Uterus (tissue), 4 donors: ENCODE results near the gene SLC12A9. TPM values are rescaled to one million over a fixed set of nuclear protein-coding genes. Genes with fewer than 3 reads are reported as not detected.

ENCODE experiments used
- DNase-seq, 2 donors: peaks; one replicate each; pipeline ENCODE4 v3.0.0-alpha.2; 2019 to 2020
- H3K27ac ChIP-seq, 2 donors: fragments of 200-600 bp; sonication (generic); 1 replicate in 1 of 2; 2 replicates in 1 of 2; pipeline ENCODE4 v1.5.1; 2016 to 2018
- H3K27me3 ChIP-seq, 2 donors: fragments of 200-600 bp; sonication (generic); one replicate each; pipeline ENCODE4 v1.5.1; 2018 to 2019; ENCODE audit warnings: control low read depth in 1 of 2
- H3K36me3 ChIP-seq, 2 donors: fragments of 200-600 bp; sonication (generic); one replicate each; pipeline ENCODE4 v1.5.1; 2019; ENCODE audit warnings: control low read depth in 1 of 2
- H3K4me1 ChIP-seq, 2 donors: fragments of 200-600 bp; sonication (generic); one replicate each; pipeline ENCODE4 v1.5.1; 2018 to 2019; ENCODE audit warnings: control low read depth in 1 of 2
- H3K4me3 ChIP-seq, 2 donors: fragments of 200-600 bp; sonication (generic); 1 replicate in 1 of 2; 2 replicates in 1 of 2; pipeline ENCODE4 v1.5.1; 2018 to 2019; ENCODE audit warnings: mild to moderate bottlenecking in 1 of 2
- H3K9me3 ChIP-seq, 2 donors: fragments of 200-600 bp; sonication (generic); one replicate each; pipeline ENCODE4 v1.5.1; 2019; ENCODE audit warnings: control low read depth in 1 of 2
- POLR2A ChIP-seq, 2 donors: fragments of 450-650 bp; IDR thresholded peaks; one replicate each; pipeline ENCODE4 v1.6.1; 2016; ENCODE audit warnings: antibody characterized with exemption in 2 of 2, mild to moderate bottlenecking in 1 of 2, moderate library complexity in 1 of 2
- intact Hi-C: fragments of 100-400 bp; cut with DNase I; formaldehyde crosslinking; loops from one replicate; pipeline ENCODE4 v1.15.1; 2023; ENCODE audit warnings: low total_unique reads
- total RNA-seq, 4 donors: library from RNA; depleted of rRNA in 3 of 4; stranded (reverse); fragments of >200 nt in 3 of 4; gene quantifications; one replicate each; pipeline versions ENCODE4 v1.1.0 to v1.2.4, GENCODE V29; 2014 to 2023
- TF ChIP-seq, protein P1 (sequence below), 4 experiments: fragments of 200-600 bp in 2 of 4; fragments of 450-650 bp in 2 of 4; sonication (generic) in 2 of 4; IDR thresholded peaks; one replicate each; pipeline ENCODE4 v1.5.1; 2016 to 2019; ENCODE audit warnings: antibody characterized with exemption in 4 of 4, mild to moderate bottlenecking in 2 of 4, moderate library complexity in 1 of 4
- donor health status: DM: yes; HTN: yes; CAD: no.

Gene SLC12A9
- total RNA-seq, 4 donors from 2014 or later = 9.0 to 36.9 (median 25.9) TPM

DNA sequence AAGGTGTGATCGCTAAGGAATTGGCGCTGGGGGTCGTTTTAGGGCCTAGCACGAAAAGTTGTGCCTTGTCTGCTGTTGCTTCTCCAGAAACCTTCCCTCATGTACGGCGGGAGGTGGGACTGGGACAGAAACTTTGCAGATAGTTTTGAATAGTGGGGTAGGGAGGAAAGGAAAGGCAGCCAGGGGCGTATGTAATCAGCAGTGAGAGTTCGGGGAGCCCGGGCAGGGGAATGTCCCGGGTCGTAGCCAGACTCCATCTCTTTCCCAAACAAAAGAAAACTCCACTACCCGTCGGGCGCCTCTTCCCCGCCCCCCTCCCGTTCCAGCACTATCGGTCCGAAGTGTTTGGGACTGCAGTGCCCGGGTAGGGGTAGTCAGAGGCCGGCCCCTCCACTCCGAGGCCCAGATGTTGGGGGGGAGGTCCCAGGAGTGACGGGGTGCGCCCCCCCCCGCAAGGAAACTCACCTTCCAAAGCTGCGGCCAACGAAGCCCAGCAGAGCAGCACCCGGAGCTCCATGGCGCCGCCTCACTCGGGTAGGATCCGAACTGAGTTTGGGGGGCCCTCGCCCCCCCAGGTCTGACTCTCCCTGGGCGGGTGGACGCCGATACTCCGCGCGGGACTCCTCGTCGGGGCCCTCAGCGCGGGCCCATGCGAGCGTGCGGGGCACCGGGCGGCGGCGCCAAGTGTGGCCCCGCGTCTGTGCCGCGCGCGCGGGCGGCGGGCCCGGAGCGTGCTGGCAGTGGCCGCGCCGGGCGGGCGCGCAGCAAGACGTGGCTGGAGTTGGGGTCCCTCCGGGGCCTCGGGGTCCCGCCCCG, 25.8 kb upstream of the SLC12A9 start:
- no peaks in the 10 kb centered on the region for H3K4me1 ChIP-seq
- intact Hi-C loops = no loop called here

GRCh38 chr7:100827330-100828226, 24.9 kb upstream of the SLC12A9 start, which contains the start of gene EPHB4:
TSS of gene EPHB4 (minus strand) at chr7:100827523. CDS start at chr7:100827030, 493 bp downstream.
- H3K27ac ChIP-seq = peak within 1 kb of the TSS; percentile 92 to 96
- H3K27me3 ChIP-seq = no peaks in the 10 kb centered on the region
- DNase-seq = peak; percentile 89 to 95
- H3K4me1 ChIP-seq = no peaks in the 10 kb centered on the region
- H3K36me3 ChIP-seq = no peaks in the 10 kb centered on the region
- TF ChIP-seq, protein P1, sequence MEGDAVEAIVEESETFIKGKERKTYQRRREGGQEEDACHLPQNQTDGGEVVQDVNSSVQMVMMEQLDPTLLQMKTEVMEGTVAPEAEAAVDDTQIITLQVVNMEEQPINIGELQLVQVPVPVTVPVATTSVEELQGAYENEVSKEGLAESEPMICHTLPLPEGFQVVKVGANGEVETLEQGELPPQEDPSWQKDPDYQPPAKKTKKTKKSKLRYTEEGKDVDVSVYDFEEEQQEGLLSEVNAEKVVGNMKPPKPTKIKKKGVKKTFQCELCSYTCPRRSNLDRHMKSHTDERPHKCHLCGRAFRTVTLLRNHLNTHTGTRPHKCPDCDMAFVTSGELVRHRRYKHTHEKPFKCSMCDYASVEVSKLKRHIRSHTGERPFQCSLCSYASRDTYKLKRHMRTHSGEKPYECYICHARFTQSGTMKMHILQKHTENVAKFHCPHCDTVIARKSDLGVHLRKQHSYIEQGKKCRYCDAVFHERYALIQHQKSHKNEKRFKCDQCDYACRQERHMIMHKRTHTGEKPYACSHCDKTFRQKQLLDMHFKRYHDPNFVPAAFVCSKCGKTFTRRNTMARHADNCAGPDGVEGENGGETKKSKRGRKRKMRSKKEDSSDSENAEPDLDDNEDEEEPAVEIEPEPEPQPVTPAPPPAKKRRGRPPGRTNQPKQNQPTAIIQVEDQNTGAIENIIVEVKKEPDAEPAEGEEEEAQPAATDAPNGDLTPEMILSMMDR (IDR thresholded peaks at IDR 0.05) = peak; percentile 33 to 56 (median 49)
- TF ChIP-seq POLR2A (IDR thresholded peaks at IDR 0.05) = peak; percentile 13 to 50
- intact Hi-C loops = no loop called here
- H3K9me3 ChIP-seq = no peaks in the 10 kb centered on the region
- peak within 1 kb of the TSS; percentile 54 to 88 for H3K4me3 ChIP-seq

More for the DNA sequence above, 25.8 kb upstream of the SLC12A9 start:
- Histone ChIP-seq H3K9me3 (no peaks in the 10 kb centered on the region), H3K36me3 (no peaks in the 10 kb centered on the region), H3K27ac (peak overlapping the region; percentile 92 to 96), H3K4me3 (peak overlapping the region; percentile 54 to 88), H3K27me3 (no peaks in the 10 kb centered on the region)
- peak; percentile 47 to 51 for DNase-seq
- TF ChIP-seq, protein P1 (IDR thresholded peaks at IDR 0.05) = no peak
- TF ChIP-seq POLR2A (IDR thresholded peaks at IDR 0.05) = no peak

- H3K27ac ChIP-seq = peak overlapping the region; percentile 92 to 96
Observed at GRCh38 chr7:100829150-100829716, 23.3 kb upstream of the SLC12A9 start.

GRCh38 chr7:100830396-100830795, 22.1 kb upstream of the SLC12A9 start:
- no peak for DNase-seq
- Histone ChIP-seq H3K9me3 (no peaks in the 10 kb centered on the region), H3K27ac (peak overlapping the region in 1 of 2 donors; percentile 92), H3K4me1 (no peaks in the 10 kb centered on the region), H3K36me3 (no peaks in the 10 kb centered on the region), H3K4me3 (no peak overlapping the region), H3K27me3 (no peaks in the 10 kb centered on the region)
- TF ChIP-seq POLR2A (IDR thresholded peaks at IDR 0.05) = no peak
- TF ChIP-seq, protein P1 (IDR thresholded peaks at IDR 0.05) = no peak
- intact Hi-C loops = no loop called here

More at GRCh38 chr7:100829150-100829716, 23.3 kb upstream of the SLC12A9 start:
- intact Hi-C loops = no loop called here
- Histone ChIP-seq H3K4me1 (no peaks in the 10 kb centered on the region), H3K4me3 (no peak overlapping the region), H3K27me3 (no peaks in the 10 kb centered on the region), H3K36me3 (no peaks in the 10 kb centered on the region), H3K9me3 (no peaks in the 10 kb centered on the region)
- DNase-seq = peak; percentile 44 to 75
- TF ChIP-seq, protein P1 (IDR thresholded peaks at IDR 0.05) = no peak
- no peak for TF ChIP-seq POLR2A (IDR thresholded peaks at IDR 0.05)
